ENCODE measurements around the gene SCN8A. TPM values are rescaled to one million over a fixed set of nuclear protein-coding genes. Genes with fewer than 3 reads are reported as not detected.
"Not testable (repeated sequence)": the region's sequence is repeated elsewhere in the genome, so short reads cannot be mapped to it uniquely, and the experiment has no call there.

SCN8A gene
- total and polyA plus RNA-seq, 7 donors, result 0.03 to 0.44 (median 0.08) TPM

- TF ChIP-seq CTCF (IDR thresholded peaks at IDR 0.05), result no peak
- H3K27me3 ChIP-seq (ENCODE audit: insufficient read depth in 3 of 3, low read length in 2 of 3), result peaks cover 0 to 22% (median 4%) of the 10 kb centered on the region in 3 donors
- DNase-seq (no peak), ATAC-seq (no peak)
- 49 to 50% (median 50%) methylated on average over 8 of the region's 8 CpGs for WGBS, 3 donors
- no peaks in the 10 kb centered on the region for H3K4me1 ChIP-seq
- H3K4me3 ChIP-seq, result no peak overlapping the region
- intact Hi-C loops (cut with DNase I), result no loop called here
- no peaks in the 10 kb centered on the region for H3K9me3 ChIP-seq
- H3K27ac ChIP-seq, result no peak overlapping the region
- no peaks in the 10 kb centered on the region for H3K36me3 ChIP-seq (ENCODE audit: insufficient read depth in 1 of 2, low read depth in 1 of 2)
Measured at GRCh38 chr12:51549637-51550036, 41.4 kb upstream of the SCN8A start.

DNA sequence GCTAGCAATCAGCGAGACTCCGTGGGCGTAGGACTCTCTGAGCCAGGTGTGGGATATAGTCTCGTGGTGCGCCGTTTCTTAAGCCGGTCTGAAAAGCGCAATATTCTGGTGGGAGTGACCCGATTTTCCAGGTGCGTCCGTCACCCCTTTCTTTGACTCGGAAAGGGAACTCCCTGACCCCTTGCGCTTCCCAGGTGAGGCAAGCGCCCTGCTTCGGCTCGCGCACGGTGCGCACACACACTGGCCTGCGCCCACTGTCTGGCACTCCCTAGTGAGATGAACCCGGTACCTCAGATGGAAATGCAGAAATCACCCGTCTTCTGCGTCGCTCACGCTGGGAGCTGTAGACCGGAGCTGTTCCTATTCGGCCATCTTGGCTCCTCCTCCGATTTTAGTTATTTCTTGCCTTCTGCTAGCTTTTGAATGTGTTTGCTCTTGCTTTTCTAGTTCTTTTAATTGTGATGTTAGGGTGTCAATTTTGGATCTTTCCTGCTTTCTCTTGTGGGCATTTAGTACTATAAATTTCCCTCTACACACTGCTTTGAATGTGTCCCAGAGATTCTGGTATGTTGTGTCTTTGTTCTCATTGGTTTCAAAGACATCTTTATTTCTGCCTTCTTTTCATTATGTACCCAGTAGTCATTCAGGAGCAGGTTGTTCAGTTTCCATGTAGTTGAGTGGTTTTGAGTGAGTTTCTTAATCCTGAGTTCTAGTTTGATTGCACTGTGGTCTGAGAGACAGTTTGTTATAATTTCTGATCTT lies 22.6 kb upstream of the SCN8A start:
- 54 to 93% (median 83%) methylated on average over 3 to 24 of the region's 28 CpGs for WGBS, 3 donors
- intact Hi-C loops (cut with DNase I); H3K9me3 ChIP-seq: not testable (repeated sequence)

DNA sequence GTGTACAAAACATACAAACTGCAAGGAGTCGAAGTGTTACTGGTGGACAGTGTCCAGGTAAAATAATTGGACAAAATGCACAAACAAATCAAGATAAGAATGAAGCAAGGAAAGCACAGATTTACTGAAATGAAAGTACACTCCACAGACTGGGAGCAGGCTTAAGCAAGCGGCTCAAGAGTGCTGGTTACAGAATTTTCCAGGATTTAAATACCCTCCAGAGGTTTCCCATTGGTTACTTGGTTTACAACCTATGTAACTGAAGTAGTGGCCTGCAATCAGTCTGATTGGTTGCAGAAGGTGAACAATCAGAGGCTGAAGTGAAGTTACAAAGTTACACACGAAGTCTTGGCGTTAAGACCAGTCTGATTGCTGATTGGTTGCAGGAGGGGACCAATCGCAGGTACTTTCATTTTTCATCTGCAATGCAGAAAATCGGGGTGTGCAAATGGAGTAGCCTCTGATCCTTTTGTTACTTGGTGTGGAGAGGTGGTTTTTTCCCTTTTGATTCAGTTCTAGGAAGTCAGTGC lies 11.6 kb upstream of the SCN8A start:
- Histone ChIP-seq H3K27me3 (ENCODE audit: insufficient read depth in 3 of 3, low read length in 2 of 3) (peaks cover 1 to 10% (median 3%) of the 10 kb centered on the region in 3 donors), H3K9me3 (no peaks in the 10 kb centered on the region), H3K27ac (no peak overlapping the region), H3K36me3 (ENCODE audit: insufficient read depth in 1 of 2, low read depth in 1 of 2) (no peaks in the 10 kb centered on the region), H3K4me1 (no peaks in the 10 kb centered on the region), H3K4me3 (no peak overlapping the region)
- ATAC-seq (no peak), DNase-seq (no peak)
- WGBS, 3 donors, result 74 to 79% (median 78%) methylated on average over 6 of the region's 6 CpGs
- intact Hi-C loops (cut with DNase I), result no loop called here
- TF ChIP-seq CTCF (IDR thresholded peaks at IDR 0.05), result no peak

More for the DNA sequence above, 22.6 kb upstream of the SCN8A start:
- not testable (repeated sequence) for H3K36me3 ChIP-seq (ENCODE audit: insufficient read depth in 1 of 2, low read depth in 1 of 2); ATAC-seq; H3K4me3 ChIP-seq; H3K27ac ChIP-seq; DNase-seq; H3K4me1 ChIP-seq; H3K27me3 ChIP-seq (ENCODE audit: insufficient read depth in 3 of 3, low read length in 2 of 3)

- Histone ChIP-seq H3K9me3 (no peaks in the 10 kb centered on the region), H3K27me3 (ENCODE audit: insufficient read depth in 3 of 3, low read length in 2 of 3) (peaks cover 2 to 39% (median 7%) of the 10 kb centered on the region in 3 donors), H3K27ac (no peak overlapping the region), H3K4me1 (no peaks in the 10 kb centered on the region), H3K36me3 (ENCODE audit: insufficient read depth in 1 of 2, low read depth in 1 of 2) (no peaks in the 10 kb centered on the region), H3K4me3 (no peak overlapping the region)
- intact Hi-C loops (cut with DNase I), result no loop called here
- no peak for TF ChIP-seq CTCF (IDR thresholded peaks at IDR 0.05)
- ATAC-seq, result no peak
- DNase-seq, result no peak
- 78 to 79% (median 79%) methylated on average over 5 of the region's 5 CpGs for WGBS, 3 donors
Measured at GRCh38 chr12:51589060-51589459, 2.0 kb upstream of the SCN8A start.

GRCh38 chr12:51589557-51590176 lies 1.4 kb upstream of the SCN8A start:
- Histone ChIP-seq H3K4me1 (no peaks in the 10 kb centered on the region), H3K9me3 (no peaks in the 10 kb centered on the region), H3K4me3 (no peak overlapping the region), H3K27me3 (ENCODE audit: insufficient read depth in 3 of 3, low read length in 2 of 3) (peaks cover 2 to 42% (median 7%) of the 10 kb centered on the region in 3 donors), H3K27ac (no peak overlapping the region), H3K36me3 (ENCODE audit: insufficient read depth in 1 of 2, low read depth in 1 of 2) (no peaks in the 10 kb centered on the region)
- intact Hi-C loops (cut with DNase I), result no loop called here
- DNase-seq (no peak), ATAC-seq (no peak)
- no peak for TF ChIP-seq CTCF (IDR thresholded peaks at IDR 0.05)
- WGBS, 3 donors, result 79 to 81% (median 81%) methylated on average over 13 of the region's 13 CpGs

Measured in psoas muscle (tissue), 8 donors.